Effector CD8-positive, alpha-beta T cell (primary cell): Measurements from ENCODE around the gene SLCO2A1.
"Not testable (repeated sequence)": the region's sequence is repeated elsewhere in the genome, so short reads cannot be mapped to it uniquely, and the experiment has no call there.

Experiments
- DNase-seq: peaks from one replicate; lab custom pipeline; 2025; lab: John Stamatoyannopoulos, UW
- total RNA-seq, 4 experiments: gene quantifications; one replicate each; lab custom pipeline; 2026; lab: John Stamatoyannopoulos, UW

The SLCO2A1 gene
- total RNA-seq = 0 reads per million in 4 experiments

DNA sequence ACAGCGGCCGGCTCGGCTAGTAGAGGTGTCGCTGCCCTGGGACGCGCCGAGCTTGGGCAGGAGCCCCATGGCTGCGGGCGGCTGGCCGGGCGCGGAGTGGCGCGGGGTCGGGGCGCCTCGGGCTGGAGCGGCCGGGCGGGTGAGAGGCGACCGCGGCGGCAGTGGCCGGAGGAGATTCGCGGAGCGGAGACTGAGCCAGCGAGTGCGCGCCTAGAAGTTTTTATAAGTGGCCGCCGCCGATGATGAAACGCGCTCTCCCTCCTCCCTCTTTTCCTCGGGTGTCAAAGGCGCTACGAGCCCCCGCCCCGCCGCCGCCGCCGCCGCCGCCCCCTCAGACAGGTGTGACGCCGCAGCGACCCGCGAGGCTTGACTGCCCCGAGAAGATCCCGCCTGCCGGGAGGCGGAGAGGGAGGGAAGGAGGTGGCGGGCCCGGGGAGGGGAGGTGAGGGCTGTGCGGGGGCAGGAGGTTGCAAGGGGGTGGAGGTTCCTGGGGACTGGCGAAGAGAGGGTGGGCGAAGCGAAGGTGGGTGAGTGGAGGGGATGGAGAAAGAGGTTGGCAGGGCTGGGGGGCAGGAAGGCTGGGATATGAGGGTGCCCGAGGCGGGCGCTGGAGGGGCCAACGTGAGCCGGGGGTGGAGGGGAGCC, at the start of gene SLCO2A1:
SLCO2A1 (minus strand) TSS at position 192 of the 645 bp plus-strand sequence; CDS start at position 69, 123 bp downstream.
- no peak for DNase-seq

- DNase-seq = no peak
Observed at GRCh38 chr3:134079111-134079547, 49.4 kb upstream of the SLCO2A1 start.

DNA sequence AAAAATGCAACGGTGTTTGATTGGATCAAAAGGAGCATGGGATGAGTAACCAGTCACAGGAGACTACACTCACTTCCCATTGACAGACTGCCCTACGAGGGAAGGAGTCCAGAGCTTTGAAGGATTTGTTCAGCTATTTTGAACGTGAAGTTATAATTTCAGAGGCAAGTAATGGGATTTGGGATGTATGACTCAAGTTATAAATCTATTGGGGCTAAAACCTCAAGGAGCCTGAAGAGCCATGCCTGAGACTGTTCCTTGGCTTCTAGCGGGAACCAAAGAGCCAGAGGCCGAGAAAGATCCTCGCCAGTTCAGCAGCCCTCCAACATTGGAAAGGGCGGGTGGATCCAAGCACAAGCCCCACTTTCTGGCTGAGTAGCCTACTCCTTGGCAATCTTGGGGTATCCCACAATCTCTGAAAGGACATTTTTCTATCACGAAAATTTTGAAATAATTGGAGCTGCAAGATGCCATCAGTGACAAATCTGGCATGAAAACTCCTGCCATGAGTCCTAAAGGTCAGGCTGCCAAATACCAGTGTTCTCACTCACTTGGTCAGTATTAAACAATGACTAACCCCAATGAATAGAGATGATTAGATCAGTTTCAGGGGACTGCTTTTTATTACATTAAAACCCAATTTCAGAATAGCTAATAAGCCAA, 48.6 kb upstream of the SLCO2A1 start:
- DNase-seq = no peak

- no peak for DNase-seq
Observed at GRCh38 chr3:134077649-134078161, 48.0 kb upstream of the SLCO2A1 start.

DNA sequence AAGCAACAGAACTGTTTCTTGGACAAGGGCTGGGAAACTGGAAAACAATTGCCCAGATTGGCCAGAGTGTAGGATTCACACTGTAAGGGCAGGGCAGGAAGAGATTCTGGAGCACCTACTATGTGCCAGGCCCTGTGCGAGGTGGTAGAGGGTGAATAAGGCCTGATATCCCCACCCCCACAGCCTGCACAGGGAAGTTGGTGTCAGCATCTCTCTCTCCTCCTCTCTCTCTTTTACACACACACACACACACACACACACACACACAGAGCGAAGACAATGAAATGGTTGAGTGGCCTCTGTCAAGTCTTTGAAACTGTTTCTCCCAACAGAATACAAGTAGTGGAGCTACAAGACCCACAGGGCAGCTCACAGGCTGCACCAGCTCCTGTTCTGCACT, 47.1 kb upstream of the SLCO2A1 start:
- no peak for DNase-seq

DNA sequence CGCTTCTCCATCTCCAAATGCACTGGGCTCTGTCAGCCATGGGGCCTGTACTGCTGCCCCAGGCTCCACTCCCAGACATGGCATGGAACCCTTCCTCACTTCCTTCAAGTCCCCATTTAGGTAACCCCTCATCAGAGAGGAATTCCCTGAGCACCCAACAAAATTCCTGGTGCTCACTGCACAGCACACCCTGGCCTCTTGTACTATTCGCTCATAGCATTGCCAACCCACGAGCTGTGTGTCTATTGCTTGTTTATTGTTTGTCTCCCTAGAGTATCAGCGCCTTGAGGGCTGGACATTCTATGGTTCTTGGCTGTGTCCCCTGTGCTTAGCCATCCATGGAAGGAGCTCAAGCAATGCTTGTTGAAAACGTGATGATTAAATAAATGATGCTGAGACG, 46.1 kb upstream of the SLCO2A1 start:
- no peak for DNase-seq

DNA sequence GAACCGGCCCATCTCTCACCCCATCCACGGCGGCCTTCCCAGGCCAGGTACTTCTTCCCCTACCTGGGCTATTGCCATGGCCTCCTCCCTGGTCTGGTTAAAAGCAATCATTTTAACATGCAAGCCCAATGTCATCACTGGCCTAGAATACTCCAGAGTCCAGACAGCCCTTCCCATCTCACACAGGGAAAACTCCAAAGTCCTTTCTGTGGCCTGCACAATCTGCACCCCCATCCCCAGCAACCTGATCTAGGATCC, 45.8 kb upstream of the SLCO2A1 start:
- DNase-seq = no peak

- DNase-seq = no peak
Observed at GRCh38 chr3:134074790-134075567, 45.3 kb upstream of the SLCO2A1 start.

- no peak for DNase-seq
Observed at GRCh38 chr3:134074001-134074789, 44.5 kb upstream of the SLCO2A1 start.

- no peak for DNase-seq
Observed at GRCh38 chr3:134073583-134073945, 43.8 kb upstream of the SLCO2A1 start.

GRCh38 chr3:134072881-134073582, 43.3 kb upstream of the SLCO2A1 start:
- DNase-seq = no peak

DNA sequence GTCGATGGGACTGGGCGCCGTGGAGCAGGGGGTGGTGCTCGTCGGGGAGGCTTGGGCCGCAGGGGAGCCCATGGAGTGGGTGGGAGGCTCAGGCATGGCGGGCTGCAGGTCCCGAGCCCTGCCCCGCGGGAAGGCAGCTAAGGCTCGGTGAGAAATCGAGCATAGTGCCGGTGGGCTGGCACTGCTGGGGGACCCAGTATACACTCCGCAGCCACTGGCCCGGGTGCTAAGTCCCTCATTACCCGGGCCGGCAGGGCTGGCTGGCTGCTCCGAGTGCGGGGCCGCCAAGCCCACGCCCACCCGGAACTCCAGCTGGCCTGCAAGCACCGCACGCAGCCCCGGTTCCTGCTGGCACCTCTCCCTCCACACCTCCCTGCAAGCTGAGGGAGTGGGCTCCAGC, 40.6 kb upstream of the SLCO2A1 start:
- not testable (repeated sequence) for DNase-seq

DNA sequence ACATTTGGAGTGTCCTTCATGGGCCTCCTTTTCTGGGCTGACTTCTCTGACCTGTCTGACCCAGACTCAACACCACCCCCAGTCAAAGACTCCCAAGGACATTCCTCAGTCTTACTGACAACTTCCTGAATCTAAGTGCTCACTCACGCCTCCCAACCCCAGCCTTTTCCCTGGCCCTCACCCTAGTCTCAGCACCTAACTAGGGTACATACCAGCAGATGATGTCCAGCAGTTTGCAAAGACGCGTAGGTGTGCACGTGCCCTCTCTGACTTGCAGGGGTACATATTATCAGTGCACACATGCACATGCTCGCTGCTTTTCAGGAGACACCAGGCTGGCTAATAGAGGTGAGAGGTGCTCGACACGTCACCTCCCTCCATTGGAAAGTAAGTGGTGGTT, 38.7 kb upstream of the SLCO2A1 start:
- DNase-seq = no peak

DNA sequence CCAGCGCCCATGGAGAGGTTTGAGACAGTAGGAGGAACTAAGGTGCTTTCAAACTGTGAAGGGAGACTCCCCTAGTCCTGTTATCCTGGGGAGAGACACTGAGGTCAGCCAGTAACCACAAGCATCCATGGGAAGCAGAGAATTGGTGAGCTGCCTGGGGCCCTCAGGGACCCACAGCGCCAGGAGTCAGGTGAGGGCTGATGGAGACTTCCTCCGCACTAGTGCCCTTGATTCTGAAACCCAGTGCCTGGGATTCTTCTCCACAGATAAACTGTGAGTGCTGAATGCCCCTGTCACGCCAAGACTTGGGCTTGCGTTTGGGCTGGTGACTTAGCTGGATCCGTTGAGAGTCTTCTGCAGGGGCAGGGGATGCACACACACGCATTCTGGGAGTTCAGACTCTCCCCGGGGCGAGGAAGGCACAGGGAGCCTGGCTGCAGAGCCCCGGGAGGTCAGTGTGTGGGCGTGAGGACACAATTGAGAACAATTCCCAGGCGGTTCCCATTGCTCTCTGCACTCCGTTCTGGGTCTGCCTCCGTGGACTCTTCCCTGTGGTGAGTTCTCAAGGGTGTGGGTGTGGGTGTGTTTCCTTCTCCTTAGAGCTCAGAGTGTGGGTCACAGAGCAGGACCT, 37.9 kb upstream of the SLCO2A1 start:
- DNase-seq = no peak

DNA sequence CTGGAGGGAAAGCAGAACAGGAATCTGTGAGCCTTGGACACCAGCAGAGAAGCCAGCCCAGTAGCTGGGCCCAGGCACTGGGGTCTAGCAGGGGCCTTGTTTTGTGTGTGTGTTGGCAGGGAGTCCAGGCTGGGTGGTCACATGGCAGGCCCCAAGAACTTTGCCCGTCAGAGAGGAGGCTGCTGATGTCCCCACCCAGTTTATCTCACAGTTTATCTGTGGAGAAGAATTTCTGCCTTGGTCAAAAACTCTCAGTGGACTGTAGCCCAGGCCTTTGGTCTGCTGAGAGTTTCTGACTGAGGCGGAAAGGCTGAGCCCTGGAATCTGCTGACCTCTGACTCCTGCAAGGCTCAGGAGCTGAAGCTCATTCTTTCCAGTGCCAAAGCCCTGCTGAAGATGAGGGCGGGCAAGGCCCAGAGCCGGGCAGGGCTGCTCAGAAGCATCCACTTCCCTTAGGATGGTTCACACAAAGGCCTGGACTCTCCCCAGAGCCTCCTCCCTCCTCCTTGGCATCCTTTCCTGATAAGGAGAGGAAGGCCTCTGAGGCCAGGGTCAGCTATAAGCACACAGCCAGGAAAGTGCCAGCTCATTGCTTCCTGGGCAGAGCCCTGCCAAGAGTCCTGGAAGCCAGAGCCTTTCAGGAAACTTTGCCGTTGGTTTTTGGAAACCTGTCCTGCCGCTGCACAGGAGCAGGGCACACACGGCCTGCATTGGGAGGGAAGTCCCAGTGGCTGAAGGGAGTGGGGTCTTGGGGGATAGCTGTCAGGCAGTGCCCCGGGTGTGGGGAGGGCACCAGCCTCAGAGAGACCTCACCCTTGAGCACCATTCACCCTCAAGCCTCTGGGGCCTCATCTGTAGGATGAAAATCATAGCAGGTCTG, 37.2 kb upstream of the SLCO2A1 start:
- no peak for DNase-seq

- DNase-seq = no peak
Observed at GRCh38 chr3:134066158-134066541, 36.4 kb upstream of the SLCO2A1 start.

DNA sequence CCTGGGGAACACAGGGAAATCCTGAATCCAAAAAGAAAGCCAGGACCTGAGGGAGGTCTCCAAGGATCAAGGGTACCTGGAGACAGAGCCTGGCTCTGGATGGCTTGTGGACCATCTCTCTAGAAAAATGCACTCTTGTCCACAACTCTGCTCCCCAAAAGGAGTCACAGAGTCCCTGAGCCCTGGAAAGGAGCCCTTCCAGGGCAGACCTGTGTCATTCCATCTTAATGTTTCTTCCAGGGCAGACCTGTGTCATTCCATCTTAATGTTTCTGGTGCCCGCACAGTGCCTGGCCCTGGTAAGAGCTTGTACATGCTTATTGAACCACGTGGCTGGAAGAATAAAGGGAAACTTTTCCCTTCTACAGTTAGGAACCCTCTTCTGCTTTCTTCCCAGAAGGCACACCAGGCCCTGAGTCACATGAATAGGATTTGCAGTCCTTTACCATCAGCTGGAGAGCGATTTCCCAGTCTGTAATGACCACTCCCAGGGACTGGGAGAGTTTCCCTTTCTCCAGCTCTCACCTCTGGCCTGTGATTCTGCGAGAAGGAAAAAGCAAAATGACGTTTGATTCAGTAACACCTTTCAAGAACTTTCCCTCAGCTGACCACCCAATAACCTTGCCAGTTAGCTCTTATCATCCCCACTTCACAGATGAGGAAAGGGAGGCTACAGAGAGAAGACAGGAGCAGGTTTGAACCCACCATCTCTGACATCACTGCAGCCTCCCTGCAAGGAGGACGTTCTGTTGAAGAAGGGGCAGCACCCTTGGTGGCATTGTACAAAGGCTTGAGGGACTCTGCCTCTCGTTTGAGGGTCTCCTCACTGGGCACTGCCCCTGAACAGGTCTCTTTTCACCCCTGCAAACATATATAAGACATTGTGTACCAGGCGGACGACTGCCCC, 35.8 kb upstream of the SLCO2A1 start:
- DNase-seq = no peak

DNA sequence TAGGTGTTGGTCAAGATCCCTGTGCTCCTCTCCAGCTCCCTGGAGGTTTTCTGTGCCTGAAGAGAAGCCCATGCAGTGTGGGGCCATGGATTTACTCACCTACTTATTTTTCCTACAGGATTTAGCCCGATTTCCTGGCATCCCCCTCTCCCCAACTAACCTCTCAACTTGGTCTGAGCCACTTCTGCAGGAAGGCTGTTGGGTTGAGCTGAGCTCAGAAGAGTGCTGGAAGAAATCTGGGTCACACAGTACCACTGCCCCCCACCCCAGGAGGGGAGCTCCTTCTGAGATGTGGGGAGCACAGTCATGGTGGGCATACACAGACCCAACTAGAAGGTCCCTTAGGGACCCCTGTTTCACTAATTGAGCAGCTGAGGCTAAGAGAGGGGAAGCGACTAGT, 34.4 kb upstream of the SLCO2A1 start:
- no peak for DNase-seq

- DNase-seq = no peak
Observed at GRCh38 chr3:134061401-134061800, 31.7 kb upstream of the SLCO2A1 start.
